NCI-H146 (cell line): ENCODE measurements around the gene MT3.

ENCODE experiments used
- DNase-seq: peaks from one replicate; lab custom pipeline; 2025; lab: John Stamatoyannopoulos, UW

MT3 gene

GRCh38 chr16:56589141-56590039 lies at the start of gene MT3:
Gene MT3, plus strand, starts transcription at chr16:56589528. Its CDS starts 63 bp downstream, at chr16:56589591.
- DNase-seq = peak; percentile 77

GRCh38 chr16:56539656-56540055 lies 49.7 kb upstream of the MT3 start:
- no peak for DNase-seq

- no peak for DNase-seq
These were observed 47.3 kb upstream of the MT3 start for GRCh38 chr16:56542039-56542438.

GRCh38 chr16:56547120-56547948 lies 42.0 kb upstream of the MT3 start:
- DNase-seq = peak; percentile 63

GRCh38 chr16:56547949-56548567 lies 41.3 kb upstream of the MT3 start:
- DNase-seq = no peak

GRCh38 chr16:56549161-56549560 lies 40.2 kb upstream of the MT3 start:
- no peak for DNase-seq

- no peak for DNase-seq
These were observed 39.5 kb upstream of the MT3 start for GRCh38 chr16:56549744-56550385.

GRCh38 chr16:56551796-56552738 lies 37.3 kb upstream of the MT3 start:
- no peak for DNase-seq

- no peak for DNase-seq
These were observed 34.9 kb upstream of the MT3 start for GRCh38 chr16:56554441-56554840.

GRCh38 chr16:56558024-56558747 lies 31.1 kb upstream of the MT3 start:
- peak; percentile 38 for DNase-seq

- DNase-seq = no peak
These were observed 30.2 kb upstream of the MT3 start for GRCh38 chr16:56559109-56559508.

GRCh38 chr16:56560447-56560846 lies 28.9 kb upstream of the MT3 start:
- no peak for DNase-seq

- DNase-seq = no peak
These were observed 28.2 kb upstream of the MT3 start for GRCh38 chr16:56561126-56561525.

GRCh38 chr16:56564793-56565477 lies 24.4 kb upstream of the MT3 start, which contains the start of gene MT4:
Gene MT4, plus strand, starts transcription at chr16:56565073. Its CDS starts 56 bp downstream, at chr16:56565129.
- no peak for DNase-seq

- no peak for DNase-seq
These were observed 19.4 kb upstream of the MT3 start for GRCh38 chr16:56569971-56570370.

GRCh38 chr16:56571525-56571924 lies 17.8 kb upstream of the MT3 start:
- no peak for DNase-seq

- DNase-seq = no peak
These were observed 14.7 kb upstream of the MT3 start for GRCh38 chr16:56574625-56575024.

- DNase-seq = peak; percentile 68
These were observed 12.6 kb upstream of the MT3 start for GRCh38 chr16:56576585-56577299.

GRCh38 chr16:56577300-56577625 lies 12.1 kb upstream of the MT3 start:
- no peak for DNase-seq
